Trophoblast cell (in vitro differentiated cells and primary cell): ENCODE results near the gene PTPRN2.
"Not testable (repeated sequence)": the region's sequence is repeated elsewhere in the genome, so short reads cannot be mapped to it uniquely, and the experiment has no call there.

ENCODE experiments used
- DNase-seq, 2 donors: peaks; one replicate each; pipeline ENCODE4 v3.0.0-alpha.2; 2016
- H2AFZ ChIP-seq: 2 replicates; pipeline ENCODE4 v1.6.1; 2013; ENCODE audit warnings: low read length, moderate library complexity, mild to moderate bottlenecking; ENCODE audit not compliant: insufficient read depth, poor library complexity
- H2AK5ac ChIP-seq: 2 replicates; pipeline ENCODE4 v1.6.1; 2013; ENCODE audit warnings: mild to moderate bottlenecking, low read length
- H2BK120ac ChIP-seq: 2 replicates; pipeline ENCODE4 v1.6.1; 2013; ENCODE audit warnings: low read length, mild to moderate bottlenecking, moderate library complexity; ENCODE audit not compliant: insufficient read depth, poor library complexity
- H2BK12ac ChIP-seq: 2 replicates; pipeline ENCODE4 v1.6.1; 2013; ENCODE audit warnings: mild to moderate bottlenecking, low read length, moderate library complexity
- H2BK5ac ChIP-seq: 2 replicates; pipeline ENCODE4 v1.6.1; 2013; ENCODE audit warnings: low read length, low read depth, moderate library complexity, mild to moderate bottlenecking; ENCODE audit not compliant: poor library complexity
- H3K14ac ChIP-seq: 2 replicates; pipeline ENCODE4 v1.6.1; 2013; ENCODE audit warnings: mild to moderate bottlenecking, low read length
- H3K18ac ChIP-seq: 2 replicates; pipeline ENCODE4 v1.6.1; 2013; ENCODE audit warnings: mild to moderate bottlenecking, low read length
- H3K23ac ChIP-seq: 2 replicates; pipeline ENCODE4 v1.6.1; 2013; ENCODE audit warnings: low read length
- H3K27ac ChIP-seq: 2 replicates; pipeline ENCODE4 v1.5.1; 2013; ENCODE audit warnings: low read depth, mild to moderate bottlenecking, inconsistent platforms, low read length, moderate library complexity
- H3K27me3 ChIP-seq: 2 replicates; pipeline ENCODE4 v1.6.1; 2013; ENCODE audit warnings: inconsistent platforms, mild to moderate bottlenecking, low read length, moderate library complexity; ENCODE audit not compliant: insufficient read depth
- H3K36me3 ChIP-seq, 2 experiments: 1 replicate in 1 of 2; 2 replicates in 1 of 2; pipeline ENCODE4 v1.6.1; 2013; ENCODE audit warnings: low read length in 2 of 2, mild to moderate bottlenecking in 2 of 2, moderate library complexity in 1 of 2; ENCODE audit not compliant: insufficient read depth in 2 of 2, control insufficient read depth in 1 of 2
- H3K4ac ChIP-seq: 2 replicates; pipeline ENCODE4 v1.6.1; 2013; ENCODE audit warnings: low read depth, mild to moderate bottlenecking, low read length, moderate library complexity
- H3K4me1 ChIP-seq, 2 experiments: 1 replicate in 1 of 2; 2 replicates in 1 of 2; pipeline ENCODE4 v1.6.1; 2013; ENCODE audit warnings: low read length in 2 of 2, mild to moderate bottlenecking in 2 of 2, moderate library complexity in 1 of 2; ENCODE audit not compliant: insufficient read depth in 2 of 2, control insufficient read depth in 1 of 2
- H3K4me2 ChIP-seq: 2 replicates; pipeline ENCODE4 v1.6.1; 2013; ENCODE audit warnings: inconsistent platforms, mild to moderate bottlenecking, low read length, moderate library complexity
- H3K4me3 ChIP-seq: 2 replicates; pipeline ENCODE4 v1.5.1; 2013; ENCODE audit warnings: mild to moderate bottlenecking, low read depth, low read length, inconsistent platforms
- H3K79me1 ChIP-seq: one replicate; pipeline ENCODE4 v1.6.1; 2013; ENCODE audit warnings: low read length
- H3K79me2 ChIP-seq: 2 replicates; pipeline ENCODE4 v1.6.1; 2013; ENCODE audit warnings: low read length, mild to moderate bottlenecking; ENCODE audit not compliant: control insufficient read depth, insufficient read depth, poor library complexity
- H3K9ac ChIP-seq: 2 replicates; pipeline ENCODE4 v1.6.1; 2013; ENCODE audit warnings: mild to moderate bottlenecking, low read length
- H3K9me3 ChIP-seq: 2 replicates; pipeline ENCODE4 v1.6.1; 2013; ENCODE audit warnings: low read depth, mild to moderate bottlenecking, control low read depth, inconsistent platforms, low read length; ENCODE audit not compliant: insufficient read depth
- H4K12ac ChIP-seq: 2 replicates; pipeline ENCODE4 v1.6.1; 2013; ENCODE audit warnings: low read depth, mild to moderate bottlenecking, low read length, moderate library complexity
- H4K8ac ChIP-seq: 2 replicates; pipeline ENCODE4 v1.6.1; 2013; ENCODE audit warnings: low read depth, mild to moderate bottlenecking, low read length, moderate library complexity
- H4K91ac ChIP-seq: one replicate; pipeline ENCODE4 v1.6.1; 2013; ENCODE audit warnings: low read depth, mild to moderate bottlenecking, low read length, moderate library complexity
- WGBS: extraction: QIAGEN DNeasy Blood & Tissue Kit; methylation state at CpG from one replicate; pipeline ENCODE4 v1.1.7; 2013; ENCODE audit warnings: missing lambda C conversion rate; ENCODE audit not compliant: insufficient read length, insufficient coverage; ENCODE audit errors: extremely low coverage; 5-methylcytosine and 5-hydroxymethylcytosine counted together

PTPRN2 gene

DNA sequence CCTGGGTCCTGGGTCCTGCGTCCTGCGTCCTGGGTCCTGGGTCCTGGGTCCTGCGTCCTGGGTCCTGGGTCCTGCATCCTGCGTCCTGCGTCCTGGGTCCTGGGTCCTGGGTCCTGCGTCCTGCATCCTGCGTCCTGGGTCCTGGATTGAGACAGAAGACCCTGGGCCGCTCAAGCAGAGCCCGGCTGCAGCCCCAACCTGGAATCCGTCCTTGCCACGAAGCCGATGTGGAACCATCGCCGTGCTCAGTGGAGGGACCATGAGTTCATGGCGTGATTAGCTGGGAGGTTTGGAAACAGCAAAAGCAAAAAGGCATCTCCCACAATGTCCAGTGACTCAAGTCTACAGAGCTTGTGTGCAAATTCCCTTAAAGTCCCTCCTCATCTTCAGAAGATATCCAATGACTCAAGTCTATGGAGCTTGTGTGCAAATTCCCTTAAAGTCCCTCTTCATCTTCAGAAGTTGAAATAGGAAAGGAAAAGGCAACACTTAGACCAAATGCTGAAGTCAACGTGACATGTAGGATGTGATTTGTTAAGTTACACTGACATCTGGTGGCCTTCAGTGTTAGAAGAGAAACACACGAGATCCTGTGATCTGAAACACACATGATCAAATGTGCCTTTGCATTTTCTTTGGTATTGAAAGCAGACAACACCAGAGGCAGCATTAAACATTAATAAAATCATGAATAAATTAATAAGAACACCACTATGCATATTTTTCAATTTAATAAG lies 179.9 kb downstream of the PTPRN2 start:
- Histone ChIP-seq H2AK5ac (no peak overlapping the region), H3K36me3 (no peaks in the 10 kb centered on the region), H3K23ac (no peak overlapping the region), H4K12ac (no peak overlapping the region), H4K8ac (no peak overlapping the region), H3K4me1 (no peaks in the 10 kb centered on the region), H3K18ac (no peak overlapping the region), H3K9me3 (peaks cover 7% of the 10 kb centered on the region), H2BK5ac (no peak overlapping the region), H3K4me3 (no peak overlapping the region), H3K27ac (no peak overlapping the region), H2BK120ac (no peak overlapping the region), H3K4me2 (no peak overlapping the region), H2AFZ (no peak overlapping the region), H2BK12ac (no peak overlapping the region), H3K27me3 (no peaks in the 10 kb centered on the region), H3K79me2 (no peaks in the 10 kb centered on the region), H3K14ac (no peak overlapping the region), H3K4ac (no peak overlapping the region), H4K91ac (no peak overlapping the region), H3K79me1 (no peaks in the 10 kb centered on the region), H3K9ac (no peak overlapping the region)
- WGBS: no CpG with 5 or more reads among the region's 17 CpGs
- DNase-seq: peak in 1 of 2 donors; percentile 45

DNA sequence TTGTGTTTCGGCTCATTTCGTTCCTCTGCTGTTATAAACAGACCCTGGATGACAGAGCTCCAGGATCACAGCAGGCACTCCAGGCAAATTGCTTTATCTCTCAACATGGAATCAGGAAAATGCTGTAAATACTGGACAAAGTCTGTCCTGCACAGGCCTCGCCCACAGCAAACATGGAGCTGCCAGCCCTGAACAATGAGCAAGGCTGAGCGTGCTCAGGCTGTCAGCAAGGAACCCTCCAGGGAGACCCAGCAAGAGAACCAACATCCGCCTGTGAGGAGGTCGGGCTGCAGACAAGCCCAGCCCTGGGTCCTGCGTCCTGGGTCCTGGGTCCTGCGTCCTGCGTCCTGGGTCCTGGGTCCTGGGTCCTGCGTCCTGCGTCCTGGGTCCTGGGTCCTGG lies 180.8 kb downstream of the PTPRN2 start:
- WGBS: no CpG with 5 or more reads among the region's 11 CpGs
- H2BK120ac ChIP-seq: no peak overlapping the region
- H3K79me2 ChIP-seq: no peaks in the 10 kb centered on the region
- H3K14ac ChIP-seq: no peak overlapping the region
- no peaks in the 10 kb centered on the region for H3K79me1 ChIP-seq
- H2BK5ac ChIP-seq: no peak overlapping the region
- DNase-seq: no peak
- no peak overlapping the region for H3K18ac ChIP-seq
- H3K9ac ChIP-seq: no peak overlapping the region
- no peak overlapping the region for H4K8ac ChIP-seq
- H4K12ac ChIP-seq: no peak overlapping the region
- no peak overlapping the region for H3K4me3 ChIP-seq
- no peaks in the 10 kb centered on the region for H3K27me3 ChIP-seq
- no peak overlapping the region for H3K4me2 ChIP-seq
- no peak overlapping the region for H3K27ac ChIP-seq
- peaks cover 9% of the 10 kb centered on the region for H3K9me3 ChIP-seq
- no peak overlapping the region for H4K91ac ChIP-seq
- H2AFZ ChIP-seq: no peak overlapping the region
- no peaks in the 10 kb centered on the region for H3K36me3 ChIP-seq
- H2BK12ac ChIP-seq: no peak overlapping the region
- no peaks in the 10 kb centered on the region for H3K4me1 ChIP-seq
- H2AK5ac ChIP-seq: no peak overlapping the region
- no peak overlapping the region for H3K23ac ChIP-seq
- H3K4ac ChIP-seq: no peak overlapping the region

DNA sequence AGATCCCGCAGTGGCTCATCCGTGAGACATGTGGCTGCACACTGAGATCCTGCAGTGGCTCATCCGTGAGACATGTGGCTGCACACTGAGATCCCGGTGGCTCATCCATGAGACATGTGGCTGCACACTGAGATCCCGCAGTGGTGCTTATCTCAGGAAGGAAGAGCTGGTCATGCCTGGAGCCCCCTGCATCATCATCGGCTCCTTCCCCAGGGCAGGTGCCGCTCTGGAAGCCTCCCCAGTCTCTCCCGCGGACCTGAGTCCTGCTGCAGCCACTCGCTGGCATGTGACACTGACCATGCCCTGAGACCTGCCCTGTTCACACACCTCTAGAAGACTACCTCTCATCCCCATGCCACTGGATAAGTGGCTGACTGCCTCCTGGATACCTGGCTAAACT lies 181.3 kb downstream of the PTPRN2 start:
- H4K91ac ChIP-seq: no peak overlapping the region
- H2AK5ac ChIP-seq: no peak overlapping the region
- H3K4me3 ChIP-seq: no peak overlapping the region
- H3K4me1 ChIP-seq: no peaks in the 10 kb centered on the region
- H3K9me3 ChIP-seq: peaks cover 7% of the 10 kb centered on the region
- no peak overlapping the region for H2AFZ ChIP-seq
- H4K12ac ChIP-seq: no peak overlapping the region
- no peak overlapping the region for H2BK5ac ChIP-seq
- DNase-seq: no peak
- H2BK12ac ChIP-seq: no peak overlapping the region
- no CpG with 5 or more reads among the region's 10 CpGs for WGBS
- no peak overlapping the region for H2BK120ac ChIP-seq
- H3K18ac ChIP-seq: no peak overlapping the region
- H3K9ac ChIP-seq: no peak overlapping the region
- H3K27ac ChIP-seq: no peak overlapping the region
- no peaks in the 10 kb centered on the region for H3K79me2 ChIP-seq
- H3K27me3 ChIP-seq: no peaks in the 10 kb centered on the region
- H4K8ac ChIP-seq: no peak overlapping the region
- no peak overlapping the region for H3K4me2 ChIP-seq
- no peaks in the 10 kb centered on the region for H3K36me3 ChIP-seq
- H3K23ac ChIP-seq: no peak overlapping the region
- H3K14ac ChIP-seq: no peak overlapping the region
- no peaks in the 10 kb centered on the region for H3K79me1 ChIP-seq
- H3K4ac ChIP-seq: no peak overlapping the region

DNA sequence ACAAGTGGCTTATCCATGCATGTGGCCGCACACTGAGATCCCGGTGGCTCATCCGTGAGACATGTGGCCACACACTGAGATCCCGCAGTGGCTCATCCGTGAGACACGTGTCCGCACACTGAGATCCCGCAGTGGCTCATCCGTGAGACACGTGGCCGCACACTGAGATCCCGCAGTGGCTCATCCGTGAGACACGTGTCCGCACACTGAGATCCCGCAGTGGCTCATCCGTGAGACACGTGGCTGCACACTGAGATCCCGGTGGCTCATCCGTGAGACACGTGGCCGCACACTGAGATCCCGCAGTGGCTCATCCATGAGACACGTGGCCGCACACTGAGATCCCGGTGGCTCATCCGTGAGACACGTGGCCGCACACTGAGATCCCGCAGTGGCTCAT lies 181.9 kb downstream of the PTPRN2 start:
- H3K27ac ChIP-seq, H3K4me3 ChIP-seq: not testable (repeated sequence)
- WGBS: no CpG with 5 or more reads among the region's 30 CpGs

More for the DNA sequence above, 181.9 kb downstream of the PTPRN2 start:
- H3K9me3 ChIP-seq, H4K8ac ChIP-seq, H2BK120ac ChIP-seq, H2BK5ac ChIP-seq, H3K4ac ChIP-seq, H4K91ac ChIP-seq, H4K12ac ChIP-seq, H3K27me3 ChIP-seq, H2BK12ac ChIP-seq, H2AFZ ChIP-seq, H3K14ac ChIP-seq, H3K79me2 ChIP-seq, H3K79me1 ChIP-seq, H3K4me2 ChIP-seq, H3K18ac ChIP-seq, DNase-seq, H3K4me1 ChIP-seq, H3K9ac ChIP-seq, H3K36me3 ChIP-seq, H3K23ac ChIP-seq, H2AK5ac ChIP-seq: not testable (repeated sequence)
